Medulla oblongata (tissue), 1 donor: ENCODE results near the gene RNF212.

Source experiments
- DNase-seq: peaks from one replicate; pipeline ENCODE4 v3.0.0-alpha.2; 2015; ENCODE audit errors: extremely low spot score

The RNF212 gene

DNA sequence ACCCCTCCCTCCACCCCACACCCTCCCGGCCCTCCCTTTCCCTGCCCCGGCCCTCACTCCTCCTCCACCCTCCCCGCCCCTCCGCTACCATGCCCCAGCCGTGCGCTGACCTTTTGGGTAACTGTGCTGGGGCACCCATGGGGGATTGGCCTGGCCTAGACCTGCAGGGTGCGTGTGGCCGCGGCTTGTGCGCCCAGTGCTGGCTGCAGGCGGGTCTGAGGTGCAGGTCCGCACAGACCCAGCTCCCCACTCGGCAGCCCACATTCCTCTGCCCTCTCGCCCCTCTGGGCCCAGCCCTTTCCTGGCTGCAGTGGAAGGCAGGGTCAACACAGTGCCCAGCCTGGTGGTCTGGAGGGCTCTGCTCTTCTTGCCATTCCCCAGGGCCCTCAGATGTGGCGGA lies 77.3 kb downstream of the RNF212 start:
- DNase-seq, result no peak

- DNase-seq, result peak; percentile 93
Measured at GRCh38 chr4:1035510-1035909, 77.9 kb downstream of the RNF212 start.

DNA sequence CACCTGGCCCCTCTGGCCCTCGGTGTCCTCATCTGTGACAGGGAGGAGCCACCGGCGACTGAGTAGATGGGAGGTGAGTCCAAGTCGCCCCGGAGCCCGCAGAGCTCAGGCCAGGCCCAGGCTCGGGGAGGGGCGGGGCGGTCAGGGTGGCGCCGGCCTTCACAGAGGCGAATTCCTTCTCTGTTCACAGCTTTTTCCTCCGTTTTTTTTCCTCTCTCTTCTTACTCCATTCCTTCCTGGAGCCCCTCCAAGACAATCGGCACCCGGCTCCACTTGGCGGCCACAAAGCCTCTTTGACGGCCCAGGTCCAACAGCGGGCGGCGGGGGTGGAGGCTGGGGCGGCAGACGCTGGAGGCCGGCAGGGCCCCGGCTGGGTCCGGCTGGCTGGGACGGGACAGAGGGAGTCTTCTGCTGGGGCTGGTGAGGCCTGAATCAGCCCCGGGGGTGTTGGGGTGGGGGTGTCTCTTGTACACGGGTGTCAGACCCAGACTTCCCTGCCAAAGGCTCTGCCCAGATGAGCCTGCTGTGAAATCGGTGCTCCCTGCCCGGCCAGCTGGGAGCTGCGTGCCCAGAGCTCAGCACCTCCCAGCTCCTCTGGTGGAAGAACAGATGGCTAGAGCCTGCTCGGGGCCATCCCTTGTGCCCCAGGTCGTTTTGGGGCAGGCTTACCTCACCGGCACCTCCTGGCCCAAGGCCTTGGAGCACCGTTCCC lies 79.4 kb downstream of the RNF212 start:
- DNase-seq, result peak; percentile 85

DNA sequence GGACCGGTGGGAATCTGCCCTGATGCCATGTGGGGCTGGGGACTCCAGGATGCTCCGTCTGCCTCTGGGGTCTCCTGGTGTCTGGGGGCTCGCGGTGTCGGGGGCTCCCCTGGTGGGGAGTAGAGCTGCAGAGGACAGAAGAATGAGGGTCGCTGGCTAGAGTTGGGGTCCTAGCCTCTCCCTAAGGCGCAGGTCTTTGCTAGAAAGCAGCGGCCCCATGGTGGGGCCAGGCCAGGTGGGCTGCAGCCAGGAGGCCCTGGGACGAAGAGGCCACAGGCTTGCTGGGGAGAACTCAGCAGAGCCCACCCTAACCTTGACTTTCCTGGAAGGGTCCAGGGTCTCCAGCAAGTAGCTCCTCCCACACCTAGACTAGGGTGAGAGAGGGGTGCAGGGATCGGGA lies 80.5 kb downstream of the RNF212 start:
- DNase-seq, result no peak

- no peak for DNase-seq
Measured at GRCh38 chr4:1031956-1032795, 81.2 kb downstream of the RNF212 start.

DNA sequence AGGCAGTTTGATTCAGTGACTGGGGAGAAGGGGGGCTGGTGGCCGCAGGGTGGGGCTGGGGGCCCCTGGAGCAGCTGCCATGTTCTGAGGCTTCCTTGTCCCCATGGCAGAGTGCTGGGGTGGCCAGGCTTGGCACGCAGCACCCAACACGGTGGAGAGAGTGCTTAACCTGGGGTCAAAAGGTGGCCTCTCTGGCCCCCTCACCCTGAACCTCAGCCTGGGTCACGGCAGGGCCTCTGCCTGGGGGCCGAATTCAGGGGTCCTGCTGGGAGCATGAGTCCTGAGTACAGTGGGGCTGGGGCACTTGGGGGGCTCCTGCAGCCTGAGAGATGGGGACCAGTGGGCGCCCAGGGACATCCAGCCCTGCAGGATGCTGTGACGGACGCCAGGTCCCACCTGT lies 82.0 kb downstream of the RNF212 start:
- no peak for DNase-seq

- no peak for DNase-seq
Measured at GRCh38 chr4:1030559-1030958, 82.8 kb downstream of the RNF212 start.

DNA sequence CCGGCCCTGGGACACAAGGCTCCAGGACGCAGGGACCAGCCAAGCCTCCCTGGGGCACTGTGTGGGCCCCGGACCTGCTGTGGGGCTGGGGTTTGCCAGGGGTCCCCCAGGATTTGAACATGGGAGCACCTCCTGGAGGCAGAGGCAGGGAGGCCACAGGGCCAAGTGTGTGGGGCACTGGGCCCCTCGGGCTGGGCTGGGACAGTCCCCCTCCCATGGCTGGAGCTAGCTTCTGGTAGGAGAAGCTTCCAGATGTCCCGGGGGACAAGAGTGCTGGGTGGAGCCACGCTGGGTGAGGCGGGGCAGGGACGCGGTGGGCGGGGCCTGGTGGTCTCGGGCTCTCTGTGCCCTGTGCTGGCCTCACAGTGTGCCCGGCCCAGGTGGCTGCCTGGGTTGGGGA lies 83.3 kb downstream of the RNF212 start:
- no peak for DNase-seq

GRCh38 chr4:1029529-1029928 lies 83.8 kb downstream of the RNF212 start:
- DNase-seq, result no peak

- no peak for DNase-seq
Measured at GRCh38 chr4:1028574-1029220, 84.7 kb downstream of the RNF212 start.

GRCh38 chr4:1027915-1028238 lies 85.5 kb downstream of the RNF212 start:
- DNase-seq, result no peak

DNA sequence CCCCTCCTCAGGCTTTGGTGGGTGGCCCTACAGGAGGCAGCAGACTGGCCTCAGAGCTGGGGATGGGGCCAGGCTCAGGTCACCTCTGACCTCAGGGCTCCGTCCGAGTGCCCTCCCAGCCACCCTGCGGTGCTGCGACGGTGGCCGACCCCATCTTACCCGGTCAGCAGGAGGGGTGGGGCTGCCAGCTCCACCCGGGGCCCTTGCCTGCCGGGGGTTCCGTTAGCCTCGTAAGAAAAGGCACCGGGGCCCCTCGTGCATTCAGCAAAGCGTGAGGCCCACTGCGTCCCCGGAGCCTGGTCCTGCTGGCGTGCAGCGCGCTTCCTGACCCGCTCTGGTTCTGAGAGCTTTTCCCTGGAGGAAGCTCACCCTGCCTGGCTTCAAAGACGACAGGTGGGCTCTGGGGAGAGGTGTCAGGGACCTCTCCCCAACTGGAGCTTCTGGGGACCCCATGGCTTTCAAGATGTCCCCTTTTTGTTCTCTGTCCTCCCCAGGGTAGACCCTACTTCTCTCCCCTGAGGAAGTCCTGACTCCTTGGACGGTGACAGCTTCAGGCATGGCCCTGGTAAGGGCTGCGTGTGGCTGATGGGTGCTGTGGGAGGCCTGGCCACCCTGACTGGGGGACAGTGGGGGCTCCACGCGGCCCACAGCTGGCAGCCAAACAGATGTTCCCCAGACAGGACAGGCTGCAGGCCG lies 86.0 kb downstream of the RNF212 start:
- no peak for DNase-seq

DNA sequence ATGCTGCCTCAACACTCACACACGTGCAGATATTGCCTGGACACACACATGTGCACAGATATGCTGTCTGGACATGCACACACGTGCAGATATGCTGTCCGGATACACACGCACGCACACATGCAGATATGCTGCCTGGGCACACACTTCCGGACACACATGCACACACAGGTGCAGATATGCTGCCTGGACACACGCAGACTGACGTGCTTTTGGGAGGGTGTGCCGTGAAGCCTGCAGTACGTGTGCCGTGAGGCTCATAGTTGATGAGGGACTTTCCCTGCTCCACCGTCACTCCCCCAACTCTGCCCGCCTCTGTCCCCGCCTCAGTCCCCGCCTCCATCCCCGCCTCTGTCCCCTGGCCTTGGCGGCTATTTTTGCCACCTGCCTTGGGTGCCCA lies 87.2 kb downstream of the RNF212 start:
- no peak for DNase-seq

DNA sequence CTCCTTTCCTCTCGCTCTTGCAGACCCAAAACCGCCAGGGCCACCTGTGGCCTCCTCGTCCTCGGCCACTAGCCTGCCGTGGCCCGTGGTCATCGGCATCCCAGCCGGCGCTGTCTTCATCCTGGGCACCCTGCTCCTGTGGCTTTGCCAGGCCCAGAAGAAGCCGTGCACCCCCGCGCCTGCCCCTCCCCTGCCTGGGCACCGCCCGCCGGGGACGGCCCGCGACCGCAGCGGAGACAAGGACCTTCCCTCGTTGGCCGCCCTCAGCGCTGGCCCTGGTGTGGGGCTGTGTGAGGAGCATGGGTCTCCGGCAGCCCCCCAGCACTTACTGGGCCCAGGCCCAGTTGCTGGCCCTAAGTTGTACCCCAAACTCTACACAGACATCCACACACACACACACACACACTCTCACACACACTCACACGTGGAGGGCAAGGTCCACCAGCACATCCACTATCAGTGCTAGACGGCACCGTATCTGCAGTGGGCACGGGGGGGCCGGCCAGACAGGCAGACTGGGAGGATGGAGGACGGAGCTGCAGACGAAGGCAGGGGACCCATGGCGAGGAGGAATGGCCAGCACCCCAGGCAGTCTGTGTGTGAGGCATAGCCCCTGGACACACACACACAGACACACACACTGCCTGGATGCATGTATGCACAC lies 88.3 kb downstream of the RNF212 start:
- no peak for DNase-seq

DNA sequence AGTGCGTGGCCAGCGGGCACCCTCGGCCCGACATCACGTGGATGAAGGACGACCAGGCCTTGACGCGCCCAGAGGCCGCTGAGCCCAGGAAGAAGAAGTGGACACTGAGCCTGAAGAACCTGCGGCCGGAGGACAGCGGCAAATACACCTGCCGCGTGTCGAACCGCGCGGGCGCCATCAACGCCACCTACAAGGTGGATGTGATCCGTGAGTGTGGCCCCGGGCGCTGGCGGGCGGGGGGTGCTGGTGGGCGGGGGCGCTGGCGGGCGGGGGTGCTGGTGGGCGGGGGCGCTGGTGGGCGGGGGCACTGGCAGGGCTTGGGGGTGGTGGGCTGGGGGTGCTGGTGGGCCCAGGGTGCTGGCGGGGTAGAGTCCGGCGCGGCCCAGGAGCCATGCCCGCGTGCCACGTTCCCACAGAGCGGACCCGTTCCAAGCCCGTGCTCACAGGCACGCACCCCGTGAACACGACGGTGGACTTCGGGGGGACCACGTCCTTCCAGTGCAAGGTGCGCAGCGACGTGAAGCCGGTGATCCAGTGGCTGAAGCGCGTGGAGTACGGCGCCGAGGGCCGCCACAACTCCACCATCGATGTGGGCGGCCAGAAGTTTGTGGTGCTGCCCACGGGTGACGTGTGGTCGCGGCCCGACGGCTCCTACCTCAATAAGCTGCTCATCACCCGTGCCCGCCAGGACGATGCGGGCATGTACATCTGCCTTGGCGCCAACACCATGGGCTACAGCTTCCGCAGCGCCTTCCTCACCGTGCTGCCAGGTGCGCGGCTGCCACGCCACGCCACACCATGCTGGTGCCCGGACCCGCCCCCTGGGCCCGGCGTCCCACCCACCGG lies 89.2 kb downstream of the RNF212 start:
- DNase-seq, result no peak

DNA sequence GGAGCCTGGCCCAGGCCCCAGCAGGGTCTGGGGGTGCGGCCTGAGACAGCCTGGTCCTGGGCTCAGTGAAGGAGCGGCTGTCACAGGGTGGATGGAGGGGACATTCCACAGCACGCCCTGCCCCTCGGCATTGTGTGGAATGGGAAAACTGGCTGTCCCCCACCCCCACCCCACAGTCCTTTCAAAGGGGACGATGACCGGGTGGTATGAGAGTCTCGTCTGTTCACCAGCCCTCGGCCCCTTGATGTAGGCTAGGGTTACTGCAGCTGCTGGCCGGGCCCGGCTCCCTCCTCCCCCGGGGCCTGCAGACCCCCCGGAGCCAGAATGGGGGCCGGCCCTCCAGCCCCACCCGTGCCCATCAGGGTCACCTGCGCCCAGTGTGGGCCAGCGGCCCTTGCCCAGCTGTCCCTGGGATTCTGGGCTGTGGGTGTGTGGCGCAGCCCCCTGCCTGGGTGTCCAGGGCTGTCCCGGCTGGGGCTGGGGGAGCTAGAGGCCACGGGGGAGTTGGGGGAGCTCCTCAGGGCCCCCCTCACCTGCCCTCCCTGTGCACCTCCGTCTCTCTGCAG lies 90.2 kb downstream of the RNF212 start:
- DNase-seq, result no peak

- no peak for DNase-seq
Measured at GRCh38 chr4:1022739-1023066, 90.7 kb downstream of the RNF212 start.

- no peak for DNase-seq
Measured at GRCh38 chr4:1022051-1022738, 91.2 kb downstream of the RNF212 start.
